ENCODE results near the gene CDCA5.
"Not testable (repeated sequence)": the region's sequence is repeated elsewhere in the genome, so short reads cannot be mapped to it uniquely, and the experiment has no call there.

Gene CDCA5

GRCh38 chr11:65118891-65119669, 35.2 kb upstream of the CDCA5 start:
- DNase-seq, result not testable (repeated sequence)

GRCh38 chr11:65118097-65118837, 34.4 kb upstream of the CDCA5 start:
- no peak for DNase-seq

GRCh38 chr11:65117206-65118096, 33.6 kb upstream of the CDCA5 start, which contains the start of gene ZNHIT2:
ZNHIT2 (minus strand) TSS chr11:65117701; CDS start chr11:65117653, 48 bp downstream.
- DNase-seq, result peak; percentile 100

- peak; percentile 62 to 70 for DNase-seq
These were observed 32.7 kb upstream of the CDCA5 start for GRCh38 chr11:65116370-65117205.

GRCh38 chr11:65115361-65116082, 31.7 kb upstream of the CDCA5 start:
- DNase-seq, result no peak

- DNase-seq, result no peak
These were observed 30.8 kb upstream of the CDCA5 start for GRCh38 chr11:65114538-65115171.

- no peak for DNase-seq
These were observed 30.0 kb upstream of the CDCA5 start for GRCh38 chr11:65113839-65114238.

GRCh38 chr11:65113361-65113756, 29.5 kb upstream of the CDCA5 start:
- no peak for DNase-seq

- peak; percentile 76 to 80 for DNase-seq
These were observed 28.9 kb upstream of the CDCA5 start for GRCh38 chr11:65112546-65113360.

- peak; percentile 96 to 97 for DNase-seq
These were observed 28.1 kb upstream of the CDCA5 start, which contains the start of gene TM7SF2 for GRCh38 chr11:65111744-65112545. TM7SF2 (plus strand) TSS chr11:65111872; CDS start chr11:65112016, 144 bp downstream.

- DNase-seq, result no peak
These were observed 27.4 kb upstream of the CDCA5 start for GRCh38 chr11:65111159-65111743.

- DNase-seq, result peak; percentile 99
These were observed 26.6 kb upstream of the CDCA5 start for GRCh38 chr11:65110354-65110861.

GRCh38 chr11:65109231-65110198, 25.7 kb upstream of the CDCA5 start:
- no peak for DNase-seq

- no peak for DNase-seq
These were observed 24.8 kb upstream of the CDCA5 start for GRCh38 chr11:65108469-65109123.

- no peak for DNase-seq
These were observed 24.1 kb upstream of the CDCA5 start for GRCh38 chr11:65107751-65108468.

GRCh38 chr11:65107078-65107477, 23.2 kb upstream of the CDCA5 start:
- no peak for DNase-seq

Data from activated CD4-positive, alpha-beta T cell treated with anti-CD3 and anti-CD28 coated beads, Interleukin-2, amount 50 U/mL, for 48 hours (primary cell).